ENCODE measurements around the gene NSMCE1.

Gene NSMCE1

DNA sequence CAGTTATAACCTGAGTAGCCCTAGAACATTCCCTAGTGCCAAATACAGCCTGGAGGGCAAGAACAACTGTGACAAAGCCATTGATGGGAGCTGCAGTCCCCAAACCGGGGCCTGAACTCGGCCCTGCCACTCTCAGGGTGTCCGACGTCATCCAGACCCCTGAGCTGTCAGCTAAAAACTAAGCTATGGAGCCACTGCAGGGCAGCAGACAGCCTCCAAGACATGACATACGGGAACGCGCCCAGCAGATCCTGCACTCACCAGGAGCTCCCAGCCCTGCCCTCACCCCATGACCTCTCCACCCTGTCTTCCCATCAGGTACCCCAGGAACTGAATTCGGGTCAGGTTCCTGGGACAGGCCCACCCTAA is 36.9 kb downstream of the NSMCE1 start:
- peak overlapping the region; percentile 39 for H3K4me3 Mint-ChIP-seq
- intact Hi-C loops (cut with micrococcal nuclease), result loop anchor here (10.0 kb wide), 2 partner anchors 83 to 223 kb away; partner anchors contain the start of gene IL4R
- peaks cover 62% of the 10 kb centered on the region for H3K4me1 Mint-ChIP-seq (ENCODE audit: low read depth)
- no peaks in the 10 kb centered on the region for H3K27me3 Mint-ChIP-seq
- peaks cover 26% of the 10 kb centered on the region for H3K36me3 Mint-ChIP-seq (ENCODE audit: low read depth)
- H3K27ac Mint-ChIP-seq, result peak overlapping the region; percentile 50
- H3K9me3 Mint-ChIP-seq, result no peaks in the 10 kb centered on the region

DNA sequence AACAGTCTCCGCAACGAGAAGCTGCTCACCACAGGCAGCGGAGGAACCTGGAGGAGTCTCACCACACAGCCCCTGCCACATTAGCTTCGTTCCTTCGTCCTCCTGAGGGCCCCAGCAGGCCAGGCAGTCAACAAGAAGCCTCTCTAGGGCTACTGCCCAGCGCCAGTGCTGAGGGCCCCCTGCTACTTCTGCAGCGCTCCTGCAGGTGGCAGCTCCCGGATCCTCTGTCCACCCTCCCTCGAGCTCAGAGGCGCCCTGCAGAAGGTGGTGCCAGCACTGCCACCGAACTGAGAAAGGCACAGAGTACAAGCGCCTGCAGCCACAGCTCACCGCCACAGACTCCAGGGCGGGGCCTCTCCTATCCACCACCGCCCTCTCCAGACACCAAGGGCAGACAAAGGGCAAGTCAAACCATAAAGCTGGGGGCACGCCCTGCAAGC is 38.0 kb downstream of the NSMCE1 start:
- Mint-ChIP-seq H3K36me3 (ENCODE audit: low read depth) (peaks cover 37% of the 10 kb centered on the region), H3K27ac (peak overlapping the region; percentile 51)

DNA sequence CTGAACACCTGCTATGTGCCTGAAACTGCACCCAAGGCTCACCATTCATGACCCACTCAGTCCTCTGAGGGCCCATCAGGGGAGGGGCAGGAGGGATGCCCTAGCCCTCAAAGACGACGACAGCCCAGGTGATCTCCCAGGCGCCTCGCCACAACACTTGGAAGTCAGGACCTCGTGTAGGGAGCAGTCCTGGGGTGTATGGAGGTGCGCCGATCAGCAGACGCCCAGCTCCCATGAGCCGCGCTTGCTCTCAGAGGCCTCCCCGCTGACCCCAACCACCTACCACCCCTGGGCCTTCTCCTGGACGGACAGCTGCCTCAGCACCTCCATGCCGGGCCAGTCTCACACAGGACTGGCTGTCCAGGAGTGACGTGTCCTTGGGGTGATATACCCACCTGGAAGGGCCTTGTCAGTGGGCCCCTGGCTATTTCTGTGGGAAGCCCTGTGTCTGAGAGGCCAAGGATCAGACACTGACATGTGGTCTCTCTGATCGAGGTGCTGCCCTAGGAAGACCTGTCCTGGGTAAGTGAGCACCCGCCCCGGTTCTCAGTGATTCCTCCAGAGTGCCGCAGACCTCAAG is 38.6 kb downstream of the NSMCE1 start:
- peaks cover 51% of the 10 kb centered on the region for H3K4me1 Mint-ChIP-seq (ENCODE audit: low read depth)
- no peaks in the 10 kb centered on the region for H3K9me3 Mint-ChIP-seq
- no peak overlapping the region for H3K4me3 Mint-ChIP-seq
- H3K27me3 Mint-ChIP-seq, result no peaks in the 10 kb centered on the region
- H3K36me3 Mint-ChIP-seq (ENCODE audit: low read depth), result peaks cover 43% of the 10 kb centered on the region
- H3K27ac Mint-ChIP-seq, result peak overlapping the region; percentile 78
- intact Hi-C loops (cut with micrococcal nuclease), result loop anchor here (10.0 kb wide), 3 partner anchors 55 to 225 kb away; partner anchors contain the start of gene IL4R

More for the DNA sequence above, 38.0 kb downstream of the NSMCE1 start:
- H3K4me3 Mint-ChIP-seq, result no peak overlapping the region
- no peaks in the 10 kb centered on the region for H3K9me3 Mint-ChIP-seq
- H3K27me3 Mint-ChIP-seq, result no peaks in the 10 kb centered on the region
- peaks cover 57% of the 10 kb centered on the region for H3K4me1 Mint-ChIP-seq (ENCODE audit: low read depth)
- intact Hi-C loops (cut with micrococcal nuclease), result loop anchor here (10.0 kb wide), 2 partner anchors 84 to 224 kb away; partner anchors contain the start of gene IL4R

DNA sequence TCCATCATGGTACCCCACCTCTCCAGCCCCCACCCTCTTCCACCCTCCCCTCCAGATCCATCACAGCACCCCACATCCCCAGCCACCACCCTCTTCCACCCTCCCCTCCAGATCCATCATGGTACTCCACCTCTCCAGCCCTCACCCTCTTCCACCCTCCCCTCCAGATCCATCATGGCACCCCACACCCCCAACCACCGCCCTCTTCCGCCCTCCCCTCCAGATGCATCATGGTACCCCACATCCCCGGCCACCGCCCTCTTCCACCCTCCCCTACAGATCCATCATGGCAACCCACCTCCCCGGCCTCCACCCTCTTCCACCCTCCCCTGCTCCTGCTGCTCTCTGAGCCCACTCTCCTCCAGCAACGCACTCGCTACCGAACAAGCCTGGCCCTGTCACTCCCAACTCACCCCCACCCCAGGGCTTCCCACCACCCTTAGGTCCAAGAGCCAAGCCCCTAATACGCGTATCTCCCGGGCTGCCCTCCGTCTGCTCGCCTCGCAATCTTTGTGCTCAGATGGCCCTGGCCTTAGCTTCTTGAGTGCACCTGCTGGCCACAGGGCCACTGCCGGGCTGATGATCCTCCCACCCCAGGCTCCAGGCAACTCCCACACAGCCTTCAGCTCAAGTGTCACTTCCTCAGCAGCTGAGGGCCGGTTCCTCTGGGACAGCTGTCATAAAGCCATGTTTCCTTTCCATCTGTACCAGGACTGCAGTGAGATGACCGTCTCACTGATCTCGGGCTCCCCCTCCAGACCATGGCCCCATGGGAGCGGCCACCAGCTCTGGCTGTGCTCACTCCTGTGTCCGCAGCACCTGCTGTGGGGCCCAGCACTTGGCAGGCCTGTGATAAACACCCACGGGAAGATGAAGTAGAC is 39.7 kb downstream of the NSMCE1 start:
- H3K27me3 Mint-ChIP-seq, result no peaks in the 10 kb centered on the region
- H3K36me3 Mint-ChIP-seq (ENCODE audit: low read depth), result peaks cover 51% of the 10 kb centered on the region
- H3K4me3 Mint-ChIP-seq, result peak overlapping the region; percentile 27
- intact Hi-C loops (cut with micrococcal nuclease), result loop anchor here (10.0 kb wide), 1 partner anchor 54 kb away; no protein-coding TSS in a partner anchor
- peak overlapping the region; percentile 78 for H3K27ac Mint-ChIP-seq
- H3K4me1 Mint-ChIP-seq (ENCODE audit: low read depth), result peaks cover 47% of the 10 kb centered on the region
- no peaks in the 10 kb centered on the region for H3K9me3 Mint-ChIP-seq

DNA sequence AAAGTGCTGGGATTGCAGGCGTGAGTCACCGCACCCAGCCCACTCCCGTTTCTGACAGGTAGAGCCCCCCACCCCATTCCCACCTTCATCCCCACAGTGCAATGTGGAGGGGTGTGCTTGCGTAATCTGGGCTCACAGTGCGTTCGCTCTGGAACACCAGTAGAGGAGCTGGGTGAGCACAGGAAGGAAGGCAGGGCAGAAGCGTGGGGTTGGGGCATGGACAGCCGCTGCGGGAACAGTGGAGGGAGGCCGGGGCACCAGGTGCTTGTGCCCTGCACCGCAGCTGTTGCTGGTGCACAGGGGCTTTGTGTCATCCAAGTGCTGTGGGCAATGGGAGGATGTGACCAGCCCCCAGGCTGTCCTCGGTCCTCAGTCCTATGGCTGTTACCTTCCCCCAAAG is 40.5 kb downstream of the NSMCE1 start:
- Mint-ChIP-seq H3K4me3 (no peak overlapping the region), H3K36me3 (ENCODE audit: low read depth) (peaks cover 57% of the 10 kb centered on the region), H3K4me1 (ENCODE audit: low read depth) (peaks cover 47% of the 10 kb centered on the region), H3K27me3 (no peaks in the 10 kb centered on the region), H3K27ac (peak overlapping the region; percentile 78), H3K9me3 (no peaks in the 10 kb centered on the region)
- intact Hi-C loops (cut with micrococcal nuclease), result loop anchor here (10.0 kb wide), 1 partner anchor 53 kb away; no protein-coding TSS in a partner anchor

DNA sequence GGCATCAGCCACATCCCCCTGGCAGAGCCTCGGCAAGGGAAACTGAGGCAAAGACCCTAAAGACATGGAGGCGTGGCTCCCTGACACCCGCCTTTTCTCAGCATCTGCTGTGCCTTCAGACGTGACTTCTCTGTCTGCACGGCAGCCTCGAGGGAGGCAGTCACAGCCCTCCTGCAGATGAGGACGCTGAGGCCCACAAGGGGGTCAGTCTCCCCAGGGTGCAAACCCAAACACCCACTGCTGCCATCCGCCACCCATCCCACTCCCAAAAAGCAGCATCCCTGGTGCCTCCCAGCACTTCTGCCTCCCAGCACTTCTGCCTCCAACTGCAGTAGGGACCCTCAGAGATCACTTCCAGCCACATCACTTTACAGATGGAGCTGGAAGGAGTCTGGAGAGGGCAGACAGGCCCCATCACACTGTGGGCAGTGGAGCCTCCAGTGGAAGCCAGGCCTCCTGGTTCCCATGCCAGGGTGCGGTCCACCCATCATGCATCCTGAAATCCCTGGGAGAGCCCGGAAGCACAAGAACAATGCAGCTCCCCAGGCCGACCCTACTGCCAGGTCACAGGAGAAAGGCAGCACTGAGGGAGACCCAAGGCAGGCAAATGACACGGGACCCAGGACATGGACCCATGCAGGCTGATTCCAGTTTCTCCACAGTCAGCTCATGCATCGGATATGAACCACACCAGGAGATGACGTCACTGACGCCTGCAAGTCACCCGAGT is 41.4 kb downstream of the NSMCE1 start:
- no peak overlapping the region for H3K27ac Mint-ChIP-seq
- H3K4me1 Mint-ChIP-seq (ENCODE audit: low read depth), result peaks cover 40% of the 10 kb centered on the region
- peaks cover 59% of the 10 kb centered on the region for H3K36me3 Mint-ChIP-seq (ENCODE audit: low read depth)

DNA sequence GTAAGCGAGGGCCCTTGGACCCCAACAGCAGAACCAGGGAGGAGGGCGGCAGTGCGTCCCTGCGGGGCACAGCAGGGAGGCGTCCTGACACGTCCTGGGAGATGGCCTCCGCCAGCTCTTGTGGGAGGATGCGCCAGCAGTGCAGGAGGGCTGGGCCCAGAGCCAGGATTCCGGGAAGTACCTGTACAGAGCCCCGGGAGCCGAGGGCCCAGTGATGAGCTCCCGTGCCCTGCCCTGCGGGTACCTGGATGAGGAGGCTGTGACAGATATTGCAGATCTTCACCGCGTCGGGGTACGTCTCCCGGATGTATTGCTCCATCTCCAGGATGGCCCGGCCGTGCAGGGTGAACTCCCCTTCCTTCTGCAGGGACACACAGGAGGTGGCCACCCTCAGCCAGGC is 42.1 kb downstream of the NSMCE1 start:
- no peaks in the 10 kb centered on the region for H3K9me3 Mint-ChIP-seq
- peaks cover 59% of the 10 kb centered on the region for H3K36me3 Mint-ChIP-seq (ENCODE audit: low read depth)
- H3K4me3 Mint-ChIP-seq, result no peak overlapping the region
- H3K4me1 Mint-ChIP-seq (ENCODE audit: low read depth), result peaks cover 33% of the 10 kb centered on the region
- H3K27me3 Mint-ChIP-seq, result no peaks in the 10 kb centered on the region
- intact Hi-C loops (cut with micrococcal nuclease), result loop anchor here (10.0 kb wide), 1 partner anchor 52 kb away; no protein-coding TSS in a partner anchor
- H3K27ac Mint-ChIP-seq, result no peak overlapping the region

More for the DNA sequence above, 41.4 kb downstream of the NSMCE1 start:
- no peaks in the 10 kb centered on the region for H3K27me3 Mint-ChIP-seq
- intact Hi-C loops (cut with micrococcal nuclease), result loop anchor here (10.0 kb wide), 1 partner anchor 52 kb away; no protein-coding TSS in a partner anchor
- H3K9me3 Mint-ChIP-seq, result no peaks in the 10 kb centered on the region
- H3K4me3 Mint-ChIP-seq, result no peak overlapping the region

DNA sequence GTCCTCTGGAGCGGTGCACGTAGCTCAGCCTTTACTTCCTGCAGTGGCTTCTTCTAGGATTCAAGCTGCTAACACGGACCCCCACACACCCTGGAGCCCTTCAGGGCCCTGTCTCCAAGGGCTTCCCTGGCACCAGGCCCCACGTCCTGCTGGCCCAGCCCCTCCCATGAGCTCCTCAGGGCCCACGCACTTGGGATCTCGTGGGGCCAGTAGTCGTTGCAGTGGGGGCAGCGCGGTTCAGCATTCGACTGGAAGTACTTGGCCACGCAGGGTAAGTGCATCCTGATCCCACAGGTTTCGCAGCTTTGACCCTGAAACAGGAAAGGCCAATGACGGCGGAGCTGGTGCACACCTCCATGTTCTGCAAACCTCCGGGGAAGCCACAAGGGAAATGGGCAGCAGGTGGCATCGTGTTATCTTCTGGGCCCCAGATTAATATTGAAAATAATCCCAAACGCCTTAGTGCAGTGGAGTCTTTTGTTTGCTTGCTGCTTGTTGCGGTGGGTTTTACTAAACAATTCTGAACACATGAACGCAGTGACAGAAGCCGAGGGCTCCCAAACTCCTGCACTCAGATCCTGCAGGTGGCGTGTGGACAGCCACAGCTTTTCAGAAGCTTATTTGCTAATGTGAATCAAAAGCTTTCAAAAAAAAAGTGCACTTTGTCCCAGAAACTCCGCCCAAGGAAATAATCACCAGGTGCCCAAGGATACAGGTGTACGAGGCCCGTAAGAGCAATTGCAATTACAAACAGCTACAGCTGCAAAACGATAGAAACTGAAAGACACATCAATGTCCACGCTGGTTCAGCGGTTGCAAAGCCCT is 42.8 kb downstream of the NSMCE1 start:
- Mint-ChIP-seq H3K27ac (no peak overlapping the region), H3K9me3 (no peaks in the 10 kb centered on the region), H3K36me3 (ENCODE audit: low read depth) (peaks cover 61% of the 10 kb centered on the region), H3K27me3 (no peaks in the 10 kb centered on the region), H3K4me3 (no peak overlapping the region), H3K4me1 (ENCODE audit: low read depth) (peaks cover 26% of the 10 kb centered on the region)
- intact Hi-C loops (cut with micrococcal nuclease), result loop anchor here (10.0 kb wide), 1 partner anchor 51 kb away; no protein-coding TSS in a partner anchor

DNA sequence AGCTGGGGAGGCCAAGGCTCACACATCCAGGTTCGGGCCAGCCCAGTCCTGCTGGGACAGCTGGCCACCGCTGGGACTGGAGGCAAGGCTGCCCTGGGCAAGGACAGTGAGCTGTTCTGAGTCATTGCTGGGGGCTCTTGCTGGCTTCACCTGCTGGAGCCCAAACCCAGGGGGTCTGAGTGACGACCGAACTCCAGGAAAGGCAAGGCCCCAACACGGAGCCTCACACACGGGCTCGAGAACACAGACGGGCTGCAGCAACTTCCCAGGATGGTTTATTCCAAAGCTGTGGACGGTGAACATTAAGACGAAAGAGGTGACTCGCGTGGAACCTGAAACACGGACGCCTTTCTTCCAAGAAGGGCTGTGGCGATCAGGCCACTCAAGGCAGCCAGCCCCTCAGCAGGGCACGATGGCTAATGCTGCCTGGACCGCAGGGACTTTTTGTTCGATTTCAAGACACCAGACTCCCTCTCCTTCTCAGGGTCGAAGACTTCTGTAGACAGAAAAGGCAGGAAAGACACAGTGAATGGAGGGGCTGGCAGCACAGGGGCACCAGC is 43.8 kb downstream of the NSMCE1 start:
- H3K4me3 Mint-ChIP-seq, result no peak overlapping the region
- intact Hi-C loops (cut with micrococcal nuclease), result loop anchor here (10.0 kb wide), 1 partner anchor 50 kb away; no protein-coding TSS in a partner anchor
- no peak overlapping the region for H3K27ac Mint-ChIP-seq
- H3K9me3 Mint-ChIP-seq, result no peaks in the 10 kb centered on the region
- H3K27me3 Mint-ChIP-seq, result no peaks in the 10 kb centered on the region
- H3K36me3 Mint-ChIP-seq (ENCODE audit: low read depth), result peaks cover 61% of the 10 kb centered on the region
- H3K4me1 Mint-ChIP-seq (ENCODE audit: low read depth), result peaks cover 21% of the 10 kb centered on the region

DNA sequence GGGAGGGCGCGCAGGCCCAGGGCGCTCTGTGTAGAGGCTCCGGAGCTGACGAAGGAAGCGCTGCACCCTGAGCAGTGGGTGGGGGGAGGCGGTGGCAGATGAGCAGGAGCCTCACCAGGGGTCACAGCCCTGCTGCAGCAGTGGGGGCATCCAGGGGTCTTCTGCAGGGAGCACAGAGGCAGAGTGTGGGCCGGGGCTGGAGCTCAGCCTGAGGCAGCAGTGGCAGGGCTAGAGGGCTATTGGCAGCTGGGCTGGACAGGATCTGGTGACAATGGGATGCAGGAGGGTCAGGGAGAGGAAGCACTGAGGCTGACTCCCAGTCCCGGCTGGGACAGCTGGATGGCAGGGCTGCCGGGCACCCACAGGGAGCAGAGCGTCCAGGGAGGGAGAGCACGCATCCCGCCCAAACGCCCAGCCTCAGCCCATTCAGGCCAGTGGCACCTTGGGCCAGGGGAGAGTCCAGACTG is 44.3 kb downstream of the NSMCE1 start:
- Mint-ChIP-seq H3K4me1 (ENCODE audit: low read depth) (peaks cover 16% of the 10 kb centered on the region), H3K4me3 (no peak overlapping the region), H3K27ac (no peak overlapping the region), H3K36me3 (ENCODE audit: low read depth) (peaks cover 66% of the 10 kb centered on the region), H3K9me3 (no peaks in the 10 kb centered on the region), H3K27me3 (no peaks in the 10 kb centered on the region)
- intact Hi-C loops (cut with micrococcal nuclease), result loop anchor here (10.0 kb wide), 1 partner anchor 50 kb away; no protein-coding TSS in a partner anchor

DNA sequence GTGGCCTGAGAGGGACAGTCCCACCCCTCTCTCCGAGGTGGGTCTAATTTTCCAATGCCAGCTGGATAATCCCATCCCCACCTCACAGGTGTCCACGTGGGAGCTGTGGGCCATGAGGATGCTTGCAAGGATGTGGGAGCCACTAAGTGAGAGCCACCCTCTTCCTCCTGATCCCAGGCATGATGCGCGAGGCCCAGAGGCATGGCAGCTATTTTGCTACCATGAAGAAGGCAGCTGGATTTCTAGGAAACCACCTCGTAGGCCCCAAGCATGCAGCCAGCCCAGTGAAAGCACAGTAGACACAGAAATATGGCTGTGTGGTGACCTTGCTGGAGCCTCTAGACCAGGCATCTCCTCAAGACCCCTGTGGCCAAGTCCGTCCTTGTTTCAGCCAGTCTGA is 44.9 kb downstream of the NSMCE1 start:
- intact Hi-C loops (cut with micrococcal nuclease), result loop anchor here (10.0 kb wide), 1 partner anchor 49 kb away; no protein-coding TSS in a partner anchor
- Mint-ChIP-seq H3K27me3 (no peaks in the 10 kb centered on the region), H3K4me1 (ENCODE audit: low read depth) (peaks cover 10% of the 10 kb centered on the region), H3K36me3 (ENCODE audit: low read depth) (peaks cover 72% of the 10 kb centered on the region), H3K4me3 (no peak overlapping the region), H3K27ac (no peak overlapping the region), H3K9me3 (no peaks in the 10 kb centered on the region)

DNA sequence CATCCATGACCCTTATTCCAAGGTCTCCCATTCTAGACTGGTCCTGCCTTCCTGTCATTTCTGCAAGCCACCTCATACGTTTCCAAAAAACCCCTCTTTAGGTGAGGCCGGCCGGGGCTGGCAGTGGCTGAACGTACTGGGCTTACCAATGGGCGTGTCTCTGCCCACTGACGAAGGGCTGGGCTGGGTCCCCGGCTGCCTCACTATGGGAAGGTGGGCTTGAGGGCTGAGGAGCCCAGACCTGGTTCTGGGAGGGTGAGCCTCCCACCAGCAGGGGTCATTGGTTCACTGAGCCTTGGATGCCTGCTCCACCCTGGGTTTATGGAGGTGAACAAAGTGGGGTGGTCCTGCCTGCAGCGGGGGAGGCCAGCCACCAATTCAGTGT is 45.4 kb downstream of the NSMCE1 start:
- intact Hi-C loops (cut with micrococcal nuclease), result loop anchor here (10.0 kb wide), 1 partner anchor 48 kb away; no protein-coding TSS in a partner anchor
- Mint-ChIP-seq H3K27ac (no peak overlapping the region), H3K4me3 (no peak overlapping the region), H3K9me3 (no peaks in the 10 kb centered on the region), H3K36me3 (ENCODE audit: low read depth) (peaks cover 75% of the 10 kb centered on the region), H3K4me1 (ENCODE audit: low read depth) (peaks cover 5% of the 10 kb centered on the region), H3K27me3 (no peaks in the 10 kb centered on the region)

Measured in dendritic cell treated with granulocyte-macrophage colony-stimulating factor and Interleukin-4, amounts not matched to agents 40 ng/mL and 50 ng/mL, for 4 days (primary cell).